Measurements from ENCODE around the gene HDAC9.

Gene HDAC9

GRCh38 chr7:18788026-18788425 lies 292.5 kb downstream of the HDAC9 start:
- DNase-seq (ENCODE audit: low read depth), result no peak

- DNase-seq (ENCODE audit: low read depth), result no peak
Observed at GRCh38 chr7:18792871-18793595, 297.5 kb downstream of the HDAC9 start.

GRCh38 chr7:18796216-18796615 lies 300.7 kb downstream of the HDAC9 start:
- no peak for DNase-seq (ENCODE audit: low read depth)

GRCh38 chr7:18798088-18798906 lies 302.7 kb downstream of the HDAC9 start:
- no peak for DNase-seq (ENCODE audit: low read depth)

- DNase-seq (ENCODE audit: low read depth), result no peak
Observed at GRCh38 chr7:18799899-18800298, 304.4 kb downstream of the HDAC9 start.

- no peak for DNase-seq (ENCODE audit: low read depth)
Observed at GRCh38 chr7:18803923-18804322, 308.4 kb downstream of the HDAC9 start.

GRCh38 chr7:18806177-18806576 lies 310.6 kb downstream of the HDAC9 start:
- no peak for DNase-seq (ENCODE audit: low read depth)

- DNase-seq (ENCODE audit: low read depth), result no peak
Observed at GRCh38 chr7:18808026-18808425, 312.5 kb downstream of the HDAC9 start.

- no peak for DNase-seq (ENCODE audit: low read depth)
Observed at GRCh38 chr7:18815261-18815960, 319.9 kb downstream of the HDAC9 start.

GRCh38 chr7:18820981-18821380 lies 325.4 kb downstream of the HDAC9 start:
- no peak for DNase-seq (ENCODE audit: low read depth)

GRCh38 chr7:18821554-18821953 lies 326.0 kb downstream of the HDAC9 start:
- DNase-seq (ENCODE audit: low read depth), result no peak

- DNase-seq (ENCODE audit: low read depth), result no peak
Observed at GRCh38 chr7:18824157-18824556, 328.6 kb downstream of the HDAC9 start.

GRCh38 chr7:18828260-18828993 lies 332.9 kb downstream of the HDAC9 start:
- no peak for DNase-seq (ENCODE audit: low read depth)

- DNase-seq (ENCODE audit: low read depth), result no peak
Observed at GRCh38 chr7:18828994-18829857, 333.7 kb downstream of the HDAC9 start.

- DNase-seq (ENCODE audit: low read depth), result no peak
Observed at GRCh38 chr7:18829858-18830285, 334.3 kb downstream of the HDAC9 start.

- DNase-seq (ENCODE audit: low read depth), result no peak
Observed at GRCh38 chr7:18831419-18831818, 335.9 kb downstream of the HDAC9 start.

- DNase-seq (ENCODE audit: low read depth), result no peak
Observed at GRCh38 chr7:18831943-18832342, 336.4 kb downstream of the HDAC9 start.

GRCh38 chr7:18834577-18834976 lies 339.0 kb downstream of the HDAC9 start:
- no peak for DNase-seq (ENCODE audit: low read depth)

GRCh38 chr7:18835001-18835690 lies 339.6 kb downstream of the HDAC9 start:
- no peak for DNase-seq (ENCODE audit: low read depth)

- DNase-seq (ENCODE audit: low read depth), result no peak
Observed at GRCh38 chr7:18843979-18844378, 348.4 kb downstream of the HDAC9 start.
